Measurements from ENCODE around the gene PAIP2B.
A peak's percentile ranks its signal among the peaks of the same experiment; 100 is the strongest.
"Not testable (repeated sequence)": the region's sequence is repeated elsewhere in the genome, so short reads cannot be mapped to it uniquely, and the experiment has no call there.

PAIP2B gene

GRCh38 chr2:71181316-71181715 lies 45.6 kb downstream of the PAIP2B start:
- no peak for TF ChIP-seq SPI1 (IDR thresholded peaks at IDR 0.05; ENCODE audit: borderline replicate concordance, low read depth)
- TF ChIP-seq REST (IDR thresholded peaks at IDR 0.05; ENCODE audit: insufficient replicate concordance, low read depth) = no peak
- no peak for TF ChIP-seq GABPA (IDR thresholded peaks at IDR 0.05; ENCODE audit: low read depth)
- TF ChIP-seq POLR2AphosphoS5 (IDR thresholded peaks at IDR 0.05; ENCODE audit: low read depth) = no peak
- TF ChIP-seq CTCF (IDR thresholded peaks at IDR 0.05; ENCODE audit: insufficient read depth, low read length) = no peak
- H3K4me3 ChIP-seq (replicated peaks; ENCODE audit: insufficient read depth, low read length) = no peak overlapping the region
- no peak for DNase-seq (ENCODE audit: low read depth in 1 of 2, low spot score in 1 of 2)

GRCh38 chr2:71178836-71179235 lies 48.1 kb downstream of the PAIP2B start:
- not testable (repeated sequence) for H3K4me3 ChIP-seq (replicated peaks; ENCODE audit: insufficient read depth, low read length); H3K27ac ChIP-seq (replicated peaks); DNase-seq (ENCODE audit: low read depth in 1 of 2, low spot score in 1 of 2); H3K27me3 ChIP-seq (ENCODE audit: insufficient read depth, poor library complexity, severe bottlenecking)

More at GRCh38 chr2:71181316-71181715, 45.6 kb downstream of the PAIP2B start:
- Histone ChIP-seq H3K27ac (replicated peaks) (no peak overlapping the region), H3K27me3 (ENCODE audit: insufficient read depth, poor library complexity, severe bottlenecking) (no peaks in the 10 kb centered on the region)

GRCh38 chr2:71174207-71174606 lies 52.7 kb downstream of the PAIP2B start:
- H3K27ac ChIP-seq (replicated peaks) = no peak overlapping the region
- no peak for DNase-seq (ENCODE audit: low read depth in 1 of 2, low spot score in 1 of 2)
- H3K27me3 ChIP-seq (ENCODE audit: insufficient read depth, poor library complexity, severe bottlenecking) = no peaks in the 10 kb centered on the region
- no peak overlapping the region for H3K4me3 ChIP-seq (replicated peaks; ENCODE audit: insufficient read depth, low read length)
- TF ChIP-seq POLR2AphosphoS5 (IDR thresholded peaks at IDR 0.05; ENCODE audit: low read depth) (no peak), GABPA (IDR thresholded peaks at IDR 0.05; ENCODE audit: low read depth) (no peak), CTCF (IDR thresholded peaks at IDR 0.05; ENCODE audit: insufficient read depth, low read length) (no peak), REST (IDR thresholded peaks at IDR 0.05; ENCODE audit: insufficient replicate concordance, low read depth) (no peak), SPI1 (IDR thresholded peaks at IDR 0.05; ENCODE audit: borderline replicate concordance, low read depth) (no peak)

GRCh38 chr2:71173096-71173495 lies 53.8 kb downstream of the PAIP2B start:
- no peaks in the 10 kb centered on the region for H3K27me3 ChIP-seq (ENCODE audit: insufficient read depth, poor library complexity, severe bottlenecking)
- H3K4me3 ChIP-seq (replicated peaks; ENCODE audit: insufficient read depth, low read length) = no peak overlapping the region
- peak in 1 of 2 experiments; percentile 11 for DNase-seq (ENCODE audit: low read depth in 1 of 2, low spot score in 1 of 2)
- TF ChIP-seq REST (IDR thresholded peaks at IDR 0.05; ENCODE audit: insufficient replicate concordance, low read depth) (no peak), POLR2AphosphoS5 (IDR thresholded peaks at IDR 0.05; ENCODE audit: low read depth) (no peak), GABPA (IDR thresholded peaks at IDR 0.05; ENCODE audit: low read depth) (no peak), SPI1 (IDR thresholded peaks at IDR 0.05; ENCODE audit: borderline replicate concordance, low read depth) (no peak), CTCF (IDR thresholded peaks at IDR 0.05; ENCODE audit: insufficient read depth, low read length) (no peak)
- H3K27ac ChIP-seq (replicated peaks) = no peak overlapping the region
